Upper lobe of right lung (tissue), 1 donor: Measurements from ENCODE around the gene RAPGEF2. TPM values are rescaled to one million over a fixed set of nuclear protein-coding genes. Genes with fewer than 3 reads are reported as not detected.

Experiments
- ATAC-seq: fragments of 200-7000 bp; cut with Tn5 transposase; one replicate; pipeline ENCODE4 v1.9.1; 2020; ENCODE audit warnings: mild to moderate bottlenecking, moderate library complexity
- DNase-seq: peaks from one replicate; pipeline ENCODE4 v3.0.0-alpha.2; 2020
- H3K27ac ChIP-seq: fragments of 200-600 bp; one replicate; pipeline ENCODE4 v1.8.0; 2022
- H3K27me3 ChIP-seq: fragments of 200-600 bp; one replicate; pipeline ENCODE4 v1.8.0; 2022; ENCODE audit warnings: mild to moderate bottlenecking
- H3K36me3 ChIP-seq: fragments of 200-600 bp; one replicate; pipeline ENCODE4 v1.8.0; 2022
- H3K4me1 ChIP-seq: fragments of 200-600 bp; one replicate; pipeline ENCODE4 v1.8.0; 2022
- H3K4me3 ChIP-seq: fragments of 200-600 bp; one replicate; pipeline ENCODE4 v1.8.0; 2022; ENCODE audit warnings: mild to moderate bottlenecking
- H3K9me3 ChIP-seq: fragments of 200-600 bp; one replicate; pipeline ENCODE4 v1.8.0; 2022
- intact Hi-C: fragments of 100-400 bp; cut with DNase I; formaldehyde crosslinking; loops from one replicate; pipeline ENCODE4 v1.11.0; 2022
- total RNA-seq: library from RNA; stranded (reverse); fragmentation: NEBNext Ultra II Directional; extraction: Animal tissue kit (Norgen Biotek cat#: 25700); gene quantifications from one replicate; pipeline ENCODE4 v1.2.1, GENCODE V29; 2021
- TF ChIP-seq, protein P1 (sequence below): fragments of 200-600 bp; IDR thresholded peaks from one replicate; pipeline ENCODE4 v1.8.0; 2022; ENCODE audit warnings: antibody characterized with exemption
- donor health status: DM: no; HTN: yes; CAD: no; lungs with severe emphysema.

Gene RAPGEF2
- total RNA-seq, 1 donor from 2014 or later: 61.3 TPM

DNA sequence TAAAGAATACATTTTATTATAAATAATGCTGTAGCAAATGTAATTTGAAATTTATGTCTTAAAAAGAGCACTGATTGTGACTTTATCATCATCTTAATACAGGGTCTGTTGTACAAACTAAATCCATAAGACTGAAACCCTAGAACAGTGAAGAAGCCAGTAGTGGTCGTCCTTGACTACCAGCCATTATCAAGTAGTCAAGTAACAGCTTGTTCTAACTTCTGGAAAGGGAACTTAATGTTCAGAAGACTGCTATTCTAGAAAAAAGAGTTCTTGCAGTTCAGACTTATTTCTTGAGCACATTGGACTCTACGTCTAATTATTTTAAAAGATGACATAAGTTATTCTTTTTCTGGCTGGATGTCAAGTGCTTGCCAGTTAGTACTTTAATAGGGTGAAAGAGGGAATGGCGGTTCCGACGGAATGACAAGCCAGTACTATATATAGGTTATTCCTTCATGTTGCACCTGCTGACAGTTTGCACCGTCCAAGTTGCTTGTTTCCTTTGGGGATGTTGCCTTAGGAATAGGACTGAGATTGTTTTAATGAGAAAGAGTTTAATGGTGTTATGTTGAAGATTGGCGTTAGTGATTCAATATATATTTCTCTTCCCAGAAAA lies 109.9 kb downstream of the RAPGEF2 start:
- Histone ChIP-seq H3K9me3 (no peaks in the 10 kb centered on the region), H3K4me3 (no peak overlapping the region), H3K27me3 (no peaks in the 10 kb centered on the region), H3K27ac (no peak overlapping the region), H3K4me1 (no peaks in the 10 kb centered on the region), H3K36me3 (no peaks in the 10 kb centered on the region)
- TF ChIP-seq, protein P1, sequence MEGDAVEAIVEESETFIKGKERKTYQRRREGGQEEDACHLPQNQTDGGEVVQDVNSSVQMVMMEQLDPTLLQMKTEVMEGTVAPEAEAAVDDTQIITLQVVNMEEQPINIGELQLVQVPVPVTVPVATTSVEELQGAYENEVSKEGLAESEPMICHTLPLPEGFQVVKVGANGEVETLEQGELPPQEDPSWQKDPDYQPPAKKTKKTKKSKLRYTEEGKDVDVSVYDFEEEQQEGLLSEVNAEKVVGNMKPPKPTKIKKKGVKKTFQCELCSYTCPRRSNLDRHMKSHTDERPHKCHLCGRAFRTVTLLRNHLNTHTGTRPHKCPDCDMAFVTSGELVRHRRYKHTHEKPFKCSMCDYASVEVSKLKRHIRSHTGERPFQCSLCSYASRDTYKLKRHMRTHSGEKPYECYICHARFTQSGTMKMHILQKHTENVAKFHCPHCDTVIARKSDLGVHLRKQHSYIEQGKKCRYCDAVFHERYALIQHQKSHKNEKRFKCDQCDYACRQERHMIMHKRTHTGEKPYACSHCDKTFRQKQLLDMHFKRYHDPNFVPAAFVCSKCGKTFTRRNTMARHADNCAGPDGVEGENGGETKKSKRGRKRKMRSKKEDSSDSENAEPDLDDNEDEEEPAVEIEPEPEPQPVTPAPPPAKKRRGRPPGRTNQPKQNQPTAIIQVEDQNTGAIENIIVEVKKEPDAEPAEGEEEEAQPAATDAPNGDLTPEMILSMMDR: no peak
- intact Hi-C loops: no loop called here
- ATAC-seq: no peak
- no peak for DNase-seq

DNA sequence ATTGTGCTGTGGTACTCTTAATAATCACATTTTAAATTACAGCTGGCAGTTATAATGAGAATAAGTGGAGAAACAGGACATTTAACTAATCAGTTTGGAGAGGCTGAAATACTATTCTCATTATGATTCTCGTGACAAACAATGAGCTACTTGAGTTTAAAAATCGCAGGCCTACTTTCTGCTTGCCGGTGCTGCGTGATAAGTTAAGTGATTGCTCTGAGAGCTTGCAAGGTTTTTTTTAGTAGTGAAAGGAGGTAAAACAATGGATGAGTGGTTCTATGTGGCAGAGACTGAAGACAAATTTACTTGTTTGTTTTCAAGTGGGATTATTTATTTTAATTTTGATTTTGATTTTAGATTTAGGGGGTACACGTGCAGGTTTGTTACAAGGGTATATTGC lies 114.0 kb downstream of the RAPGEF2 start:
- Histone ChIP-seq H3K4me1 (no peaks in the 10 kb centered on the region), H3K9me3 (no peaks in the 10 kb centered on the region), H3K36me3 (no peaks in the 10 kb centered on the region), H3K27me3 (no peaks in the 10 kb centered on the region), H3K27ac (no peak overlapping the region), H3K4me3 (no peak overlapping the region)
- TF ChIP-seq, protein P1: no peak
- DNase-seq (no peak), ATAC-seq (no peak)
- intact Hi-C loops: no loop called here

DNA sequence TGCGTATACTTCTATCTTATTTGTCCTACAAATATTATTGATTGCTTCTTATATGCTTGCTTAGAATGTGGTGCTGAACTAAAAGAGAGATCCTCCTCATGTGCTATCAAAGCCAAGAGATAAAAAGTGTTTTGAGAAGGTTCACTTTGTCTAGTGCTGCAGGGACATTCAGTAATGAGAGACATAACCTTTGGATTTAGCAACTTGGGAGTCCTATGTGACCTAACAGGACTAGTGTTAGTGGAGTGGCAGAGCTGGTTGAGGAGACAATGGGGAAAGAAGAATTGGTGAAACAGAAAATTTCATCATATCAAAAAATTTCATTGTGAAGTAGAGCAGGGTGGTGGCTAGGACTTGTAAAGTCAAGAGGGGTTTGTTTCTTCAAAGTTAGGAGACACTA lies 117.0 kb downstream of the RAPGEF2 start:
- Histone ChIP-seq H3K27me3 (no peaks in the 10 kb centered on the region), H3K9me3 (no peaks in the 10 kb centered on the region), H3K27ac (no peak overlapping the region), H3K36me3 (no peaks in the 10 kb centered on the region), H3K4me3 (no peak overlapping the region), H3K4me1 (no peaks in the 10 kb centered on the region)
- TF ChIP-seq, protein P1: no peak
- no peak for DNase-seq
- no peak for ATAC-seq
- intact Hi-C loops: no loop called here

DNA sequence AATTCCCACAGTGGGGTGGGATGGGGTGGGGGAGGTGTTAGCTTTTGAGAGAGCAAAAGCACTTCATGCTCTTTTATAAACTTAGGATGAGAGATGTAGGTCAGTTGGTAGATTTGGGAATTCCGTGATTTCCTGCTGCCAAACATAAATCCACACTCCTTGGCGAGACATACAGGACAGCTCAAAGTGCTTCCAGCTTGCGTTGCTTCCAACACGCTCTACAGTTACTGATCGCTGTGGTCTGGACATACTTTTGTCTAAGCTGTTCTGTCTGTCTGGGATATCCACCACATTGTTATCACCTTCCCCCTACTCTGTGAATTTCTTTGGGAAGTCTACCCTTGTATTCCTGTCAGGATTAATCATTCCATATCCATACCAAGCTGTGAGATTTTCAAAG lies 117.5 kb downstream of the RAPGEF2 start:
- Histone ChIP-seq H3K4me3 (no peak overlapping the region), H3K36me3 (no peaks in the 10 kb centered on the region), H3K27ac (no peak overlapping the region), H3K9me3 (no peaks in the 10 kb centered on the region), H3K27me3 (no peaks in the 10 kb centered on the region), H3K4me1 (no peaks in the 10 kb centered on the region)
- intact Hi-C loops: no loop called here
- ATAC-seq: no peak
- TF ChIP-seq, protein P1: no peak
- no peak for DNase-seq

DNA sequence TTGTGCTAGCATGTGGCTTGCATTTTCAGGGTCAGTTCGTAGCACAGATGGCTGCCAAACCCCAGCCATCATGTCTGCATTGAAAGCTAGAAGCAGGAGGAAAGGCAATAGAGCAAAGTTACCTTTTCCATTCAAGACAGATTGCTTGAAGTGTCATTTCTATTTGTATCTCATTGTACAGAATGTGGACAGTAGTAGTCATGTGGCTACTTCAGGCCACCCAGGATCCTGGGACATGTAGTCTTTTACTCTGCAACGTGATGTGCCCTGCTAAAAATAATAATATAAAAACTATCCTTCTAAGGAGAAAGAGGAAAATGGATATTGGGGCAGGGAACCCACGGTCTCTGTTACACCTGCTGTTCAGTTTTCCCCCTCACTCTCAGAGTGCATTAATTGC lies 118.4 kb downstream of the RAPGEF2 start:
- intact Hi-C loops: no loop called here
- H3K27ac ChIP-seq: no peak overlapping the region
- H3K9me3 ChIP-seq: no peaks in the 10 kb centered on the region
- no peak for ATAC-seq
- H3K4me3 ChIP-seq: no peak overlapping the region
- no peaks in the 10 kb centered on the region for H3K27me3 ChIP-seq
- TF ChIP-seq, protein P1: no peak
- no peak for DNase-seq
- no peaks in the 10 kb centered on the region for H3K4me1 ChIP-seq
- H3K36me3 ChIP-seq: no peaks in the 10 kb centered on the region

DNA sequence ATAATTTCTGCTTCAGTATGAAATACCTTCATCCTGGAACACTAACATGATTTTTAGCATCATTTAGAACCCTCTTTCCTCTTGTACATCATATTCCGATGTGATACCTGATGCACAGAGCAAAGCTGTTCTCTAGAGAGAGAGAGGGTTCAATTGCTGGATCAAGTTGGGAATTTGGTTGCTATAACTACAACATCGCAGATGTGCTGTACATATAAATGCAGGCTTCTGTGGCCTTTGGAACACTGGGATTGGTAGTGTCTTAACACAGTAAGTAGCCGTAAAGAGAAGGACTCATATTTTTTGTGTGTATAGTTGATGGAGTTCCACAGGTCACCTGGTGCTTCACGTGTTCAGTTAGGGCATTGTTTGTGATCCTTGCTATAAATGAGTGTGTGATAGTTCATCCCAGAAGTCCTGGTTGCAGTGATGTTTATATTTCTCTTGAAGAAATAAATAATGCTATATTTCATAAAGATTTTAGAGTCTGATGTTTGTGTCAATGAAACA lies 119.2 kb downstream of the RAPGEF2 start:
- Histone ChIP-seq H3K27ac (no peak overlapping the region), H3K4me3 (no peak overlapping the region), H3K4me1 (no peaks in the 10 kb centered on the region), H3K27me3 (no peaks in the 10 kb centered on the region), H3K36me3 (no peaks in the 10 kb centered on the region), H3K9me3 (no peaks in the 10 kb centered on the region)
- no peak for DNase-seq
- no peak for ATAC-seq
- intact Hi-C loops: no loop called here
- TF ChIP-seq, protein P1: no peak
